Ishikawa (cell line): ENCODE measurements around the gene SCRT2.

Experiments
- CEBPB ChIP-seq: IDR thresholded peaks from 2 replicates; pipeline ENCODE4 v1.6.1; 2012
- EP300 ChIP-seq: IDR thresholded peaks from 2 replicates; pipeline ENCODE4 v1.6.1; 2012; ENCODE audit warnings: borderline replicate concordance
- MAX ChIP-seq: IDR thresholded peaks from 2 replicates; pipeline ENCODE4 v1.6.1; 2012
- RAD21 ChIP-seq: IDR thresholded peaks from 2 replicates; pipeline ENCODE4 v1.6.1; 2012; ENCODE audit warnings: low read depth
- REST ChIP-seq: IDR thresholded peaks from 2 replicates; pipeline ENCODE4 v1.6.1; 2012; ENCODE audit warnings: low read depth, mild to moderate bottlenecking
- TAF1 ChIP-seq: IDR thresholded peaks from 2 replicates; pipeline ENCODE4 v1.6.1; 2012; ENCODE audit warnings: low read depth, mild to moderate bottlenecking
- YY1 ChIP-seq: IDR thresholded peaks from 2 replicates; pipeline ENCODE4 v1.6.1; 2012; ENCODE audit warnings: low read depth
- ZBTB7A ChIP-seq: IDR thresholded peaks from 2 replicates; pipeline ENCODE4 v1.6.1; 2012; ENCODE audit warnings: low read depth

- no peak for TF ChIP-seq MAX
- no peak for TF ChIP-seq EP300
- TF ChIP-seq RAD21 = no peak
- no peak for TF ChIP-seq CEBPB
- TF ChIP-seq ZBTB7A = no peak
- no peak for TF ChIP-seq YY1
- no peak for TF ChIP-seq REST
- no peak for TF ChIP-seq TAF1
These were observed 47.4 kb upstream of the SCRT2 start for GRCh38 chr20:722822-723644.
